Eye (tissue), 1 donor: ENCODE measurements around the gene SRP9.
"Not testable (repeated sequence)": the region's sequence is repeated elsewhere in the genome, so short reads cannot be mapped to it uniquely, and the experiment has no call there.

Experiments used
- DNase-seq: peaks from one replicate; pipeline ENCODE4 v3.0.0-alpha.2; 2015

The SRP9 gene

GRCh38 chr1:225757927-225758656 lies 19.5 kb upstream of the SRP9 start:
- DNase-seq = no peak

DNA sequence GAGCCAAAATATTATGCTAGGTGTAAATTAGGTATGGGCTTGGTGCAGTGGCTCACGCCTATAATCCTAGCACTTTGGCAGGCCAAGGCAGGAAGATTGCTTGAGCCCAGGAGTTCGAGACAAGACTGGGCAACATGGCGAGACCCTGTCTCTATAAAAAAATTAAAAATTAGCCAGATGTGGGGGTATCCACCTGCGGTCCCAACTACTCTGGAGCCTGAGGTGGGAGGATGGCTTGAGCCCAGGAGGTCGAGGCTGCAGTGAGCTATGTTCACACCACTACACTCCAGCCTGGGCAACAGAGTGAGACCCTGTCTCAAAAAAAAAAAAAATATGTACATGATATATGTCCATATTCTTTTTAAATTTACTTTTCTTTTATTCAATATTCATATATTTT lies 17.7 kb upstream of the SRP9 start:
- DNase-seq = not testable (repeated sequence)

DNA sequence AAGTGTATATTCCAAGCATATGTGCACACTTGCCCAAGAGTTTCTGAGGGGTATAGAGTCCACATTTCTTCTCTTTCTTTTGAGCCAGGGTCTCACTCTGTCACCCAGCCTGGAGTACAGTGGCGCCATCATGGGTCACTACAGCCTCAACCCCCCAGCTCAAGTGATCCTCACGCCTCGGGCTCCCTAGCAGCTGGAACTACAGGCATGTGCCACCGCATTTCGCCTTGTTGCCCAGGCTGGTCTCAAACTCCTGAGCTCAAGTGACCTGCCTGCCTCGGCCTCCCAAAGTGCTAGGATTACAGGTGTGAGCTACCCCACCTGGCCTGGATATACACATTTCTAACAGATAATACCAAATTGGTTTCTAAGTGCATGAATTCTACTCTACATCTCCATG lies 17.1 kb upstream of the SRP9 start:
- DNase-seq = no peak

DNA sequence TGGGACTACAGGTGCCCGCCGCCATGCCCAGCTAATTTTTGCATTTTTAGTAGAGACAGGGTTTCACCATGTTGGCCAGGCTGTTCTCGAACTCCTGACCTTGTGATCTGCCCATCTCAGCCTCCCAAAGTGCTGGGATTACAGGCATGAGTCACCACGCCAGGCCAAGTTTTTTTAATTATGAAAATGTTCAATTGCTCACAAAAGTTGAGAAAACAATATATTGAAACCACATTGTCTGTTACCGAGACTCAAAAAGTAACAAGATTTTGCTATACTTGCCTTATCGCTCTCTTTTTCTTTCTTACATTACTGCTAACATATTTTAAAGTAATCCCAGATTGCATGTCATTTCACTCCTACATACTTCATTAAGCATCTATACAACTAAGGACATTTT lies 16.2 kb upstream of the SRP9 start:
- not testable (repeated sequence) for DNase-seq

- DNase-seq = no peak
These were observed 15.6 kb upstream of the SRP9 start for GRCh38 chr1:225762002-225762441.

GRCh38 chr1:225762444-225762843 lies 15.2 kb upstream of the SRP9 start:
- DNase-seq = peak; percentile 52

DNA sequence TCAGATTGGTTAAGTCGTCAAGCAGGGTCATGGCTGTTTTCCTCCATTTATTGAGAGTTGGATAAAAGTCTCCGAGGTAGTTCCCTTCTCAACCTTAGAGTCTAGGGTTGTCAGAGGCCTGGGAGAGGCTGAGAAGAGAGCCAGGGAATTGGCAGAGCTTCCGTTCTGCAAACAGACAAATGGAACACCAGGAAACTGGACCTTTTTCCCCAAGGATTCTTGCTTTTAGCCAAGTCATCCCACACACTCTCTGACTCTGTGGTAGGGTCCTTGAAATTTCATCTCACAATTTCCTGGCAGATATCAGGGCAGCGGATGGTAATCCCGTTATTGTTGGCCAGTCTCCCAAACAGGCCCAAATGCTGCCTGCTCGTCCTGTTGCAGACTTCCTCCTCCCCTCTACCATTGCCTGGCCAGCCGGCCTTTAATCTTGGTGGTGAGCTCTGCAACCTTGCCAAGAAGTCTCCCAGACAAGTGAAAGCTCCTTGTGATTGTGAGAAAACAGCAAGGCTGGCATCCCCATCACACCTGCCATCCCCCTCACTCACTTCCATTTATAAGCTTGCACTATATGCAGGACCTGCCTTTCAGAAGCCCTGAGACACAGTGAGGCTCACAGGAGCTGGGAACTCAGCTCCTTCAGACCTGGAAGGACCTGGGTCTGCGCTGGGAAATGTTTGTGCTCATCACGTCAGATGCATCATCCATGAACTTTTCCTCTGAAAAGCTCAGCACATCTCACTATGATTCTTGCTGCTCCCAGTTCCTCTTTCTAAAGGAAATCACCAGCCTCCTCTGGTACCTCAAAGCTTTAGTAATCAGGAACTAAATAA lies 13.7 kb upstream of the SRP9 start:
- DNase-seq = peak; percentile 39

DNA sequence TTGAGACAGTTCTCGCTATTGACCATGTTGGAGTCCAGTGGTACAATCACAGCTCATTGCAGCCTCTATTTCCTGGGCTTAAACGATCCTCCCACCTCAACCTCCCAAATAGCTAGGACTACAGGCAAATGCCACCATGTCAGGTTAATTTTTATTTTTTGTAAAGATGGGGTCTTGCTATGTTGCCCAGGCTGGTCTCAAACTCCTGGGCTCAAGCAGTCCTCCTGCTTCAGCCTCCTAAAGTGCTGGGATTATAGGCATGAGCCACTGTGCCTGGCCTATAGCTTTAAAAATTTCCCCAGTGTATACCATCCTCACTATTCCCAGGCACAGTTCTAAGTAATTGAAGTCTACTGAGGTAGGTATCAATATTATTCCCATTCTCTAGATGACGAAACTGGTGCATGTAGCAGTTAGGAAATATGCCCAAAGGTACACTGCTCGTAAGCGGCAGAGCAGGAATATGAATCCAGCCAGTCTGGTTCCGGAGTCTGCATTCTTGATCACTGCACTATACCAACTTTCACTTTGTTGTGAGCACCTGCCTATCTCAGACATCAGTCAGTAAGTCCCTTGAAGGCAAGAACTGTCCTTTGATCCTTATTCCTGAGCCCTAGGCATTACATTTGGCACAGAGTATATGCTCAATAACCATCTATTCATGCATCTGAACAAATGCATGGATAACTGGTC lies 11.5 kb upstream of the SRP9 start:
- no peak for DNase-seq

DNA sequence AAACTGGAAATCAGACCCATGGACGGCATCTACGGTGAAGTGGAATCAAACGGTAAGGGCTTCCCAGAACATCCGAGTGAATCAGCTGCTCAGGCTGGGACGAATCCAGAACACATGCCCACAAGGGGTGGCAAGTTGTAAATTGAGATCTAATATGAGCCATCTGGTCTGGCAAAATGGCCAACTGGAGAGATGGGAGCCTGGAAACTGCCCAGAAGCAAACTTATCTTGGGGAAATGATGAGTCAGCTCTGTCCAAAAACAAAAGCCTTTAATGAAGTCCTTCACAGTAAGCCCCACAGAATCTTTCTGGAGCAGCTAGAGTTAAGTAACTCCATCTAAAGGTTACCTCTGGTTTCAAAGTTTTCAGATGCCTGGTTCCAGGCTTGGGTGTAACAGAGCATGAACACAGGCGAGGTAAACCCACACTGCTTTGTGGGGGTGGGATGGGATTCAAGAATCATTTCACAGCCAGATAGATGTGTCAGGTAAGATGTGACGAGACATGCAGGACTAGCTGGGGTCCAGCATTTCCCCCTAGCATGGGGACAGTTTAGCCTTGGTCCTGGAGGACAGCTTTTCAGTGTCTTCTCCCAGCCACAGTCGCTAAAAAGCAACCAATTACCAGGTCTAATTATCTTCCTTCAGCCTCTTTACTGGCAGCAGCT lies 10.5 kb upstream of the SRP9 start:
- peak; percentile 49 for DNase-seq

DNA sequence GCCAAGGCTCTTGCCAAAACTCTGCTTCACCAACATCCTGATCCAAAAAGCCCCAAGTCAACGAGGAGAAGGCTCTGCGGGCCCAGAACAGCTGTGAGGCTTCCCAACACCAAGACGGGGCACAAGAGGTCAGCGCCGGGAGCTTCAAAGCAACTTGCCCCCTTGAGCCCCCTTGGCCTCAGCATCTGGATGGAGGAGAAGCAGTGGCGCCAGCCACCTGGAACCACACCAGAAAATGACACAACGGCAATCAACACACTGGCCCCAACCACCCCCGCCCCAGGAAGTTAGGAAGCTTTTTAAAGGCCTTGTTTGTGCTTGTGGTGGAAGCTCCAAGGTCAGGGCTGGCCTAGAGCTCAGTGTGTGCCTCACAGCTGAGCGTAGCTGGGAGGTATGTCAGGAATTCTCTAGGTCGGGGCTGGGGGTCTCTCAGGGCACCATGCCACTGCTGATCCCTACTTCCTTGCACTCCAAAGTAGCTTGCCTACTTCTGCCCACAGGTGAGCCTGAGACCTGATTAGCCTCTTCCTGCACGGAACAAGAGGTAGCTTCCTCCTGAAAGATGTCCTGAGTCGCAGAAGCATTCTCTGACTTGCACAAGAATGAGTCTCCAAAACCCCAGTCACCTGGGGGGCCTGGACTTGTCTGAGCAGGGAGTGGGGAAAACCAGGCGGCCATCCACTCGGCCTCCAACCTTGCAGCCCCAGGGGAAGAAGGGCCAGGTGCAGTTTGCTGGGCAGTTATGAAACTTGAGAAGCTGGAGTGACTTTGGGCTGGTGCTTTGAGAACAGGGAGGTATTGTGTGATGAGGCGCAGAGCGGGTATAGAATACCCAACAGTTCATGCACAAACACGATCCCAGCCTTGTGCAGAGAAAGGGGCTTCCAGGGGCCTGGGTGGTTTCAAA lies 9.7 kb upstream of the SRP9 start:
- DNase-seq = peak; percentile 44

GRCh38 chr1:225768662-225769426 lies 8.8 kb upstream of the SRP9 start:
- DNase-seq = no peak

GRCh38 chr1:225769687-225770086 lies 7.9 kb upstream of the SRP9 start:
- no peak for DNase-seq

DNA sequence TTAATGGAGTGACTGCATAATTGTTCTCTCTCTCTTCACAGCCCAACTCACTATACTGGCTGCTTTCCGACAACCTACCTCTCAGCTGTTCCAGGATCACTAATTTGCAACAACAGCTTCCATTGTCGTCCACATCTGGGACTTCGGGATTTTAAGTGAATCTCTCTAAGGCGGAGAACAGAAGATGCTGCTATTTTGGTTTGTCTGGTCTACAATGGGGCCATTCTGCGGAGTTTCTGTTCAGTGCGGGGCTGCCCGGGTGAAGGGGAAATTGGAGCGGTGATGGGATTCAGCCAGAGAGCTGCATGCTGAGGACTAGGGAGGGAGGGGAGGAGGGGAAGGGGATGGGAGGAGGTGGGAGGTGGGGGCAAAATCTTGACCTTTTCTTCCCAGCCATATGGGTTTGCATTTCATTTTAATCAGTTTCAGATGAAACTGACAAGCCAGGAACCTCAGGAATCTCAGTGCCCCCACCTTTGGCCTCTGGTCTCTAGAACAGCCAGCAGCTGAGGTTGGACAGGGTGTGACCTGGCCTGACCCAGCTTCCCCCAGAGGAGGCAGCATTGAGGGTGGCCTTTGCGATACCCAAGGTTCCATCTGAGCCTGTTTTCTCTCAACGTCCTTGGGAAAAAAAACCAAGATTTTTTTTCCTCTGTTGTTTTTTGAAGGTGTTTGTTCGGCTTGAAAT lies 6.9 kb upstream of the SRP9 start:
- DNase-seq = peak; percentile 72

GRCh38 chr1:225771661-225772322 lies 5.8 kb upstream of the SRP9 start:
- DNase-seq = no peak

DNA sequence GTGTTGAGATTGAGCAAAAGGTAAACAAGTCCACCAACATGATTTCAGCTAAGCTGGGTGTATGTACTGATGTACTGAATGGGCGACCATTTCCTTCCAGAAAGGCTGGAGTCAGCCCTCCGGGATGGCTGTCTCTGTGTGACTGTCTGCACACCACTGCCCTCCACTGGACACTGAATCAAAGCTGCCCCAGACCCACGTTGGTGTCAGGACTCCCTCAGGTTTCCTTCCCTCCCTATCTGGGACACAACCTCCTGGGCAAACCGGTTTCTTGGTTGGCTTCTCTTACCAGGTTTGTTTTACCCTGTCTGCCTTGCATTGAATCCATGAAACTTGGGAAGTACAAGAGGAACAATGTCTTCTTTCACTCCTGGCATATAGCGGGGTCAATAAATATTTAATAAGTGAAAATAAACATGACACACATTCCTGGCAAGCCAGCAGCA lies 5.3 kb upstream of the SRP9 start:
- peak; percentile 94 for DNase-seq

- DNase-seq = peak; percentile 37
These were observed 4.8 kb upstream of the SRP9 start for GRCh38 chr1:225772848-225773247.

DNA sequence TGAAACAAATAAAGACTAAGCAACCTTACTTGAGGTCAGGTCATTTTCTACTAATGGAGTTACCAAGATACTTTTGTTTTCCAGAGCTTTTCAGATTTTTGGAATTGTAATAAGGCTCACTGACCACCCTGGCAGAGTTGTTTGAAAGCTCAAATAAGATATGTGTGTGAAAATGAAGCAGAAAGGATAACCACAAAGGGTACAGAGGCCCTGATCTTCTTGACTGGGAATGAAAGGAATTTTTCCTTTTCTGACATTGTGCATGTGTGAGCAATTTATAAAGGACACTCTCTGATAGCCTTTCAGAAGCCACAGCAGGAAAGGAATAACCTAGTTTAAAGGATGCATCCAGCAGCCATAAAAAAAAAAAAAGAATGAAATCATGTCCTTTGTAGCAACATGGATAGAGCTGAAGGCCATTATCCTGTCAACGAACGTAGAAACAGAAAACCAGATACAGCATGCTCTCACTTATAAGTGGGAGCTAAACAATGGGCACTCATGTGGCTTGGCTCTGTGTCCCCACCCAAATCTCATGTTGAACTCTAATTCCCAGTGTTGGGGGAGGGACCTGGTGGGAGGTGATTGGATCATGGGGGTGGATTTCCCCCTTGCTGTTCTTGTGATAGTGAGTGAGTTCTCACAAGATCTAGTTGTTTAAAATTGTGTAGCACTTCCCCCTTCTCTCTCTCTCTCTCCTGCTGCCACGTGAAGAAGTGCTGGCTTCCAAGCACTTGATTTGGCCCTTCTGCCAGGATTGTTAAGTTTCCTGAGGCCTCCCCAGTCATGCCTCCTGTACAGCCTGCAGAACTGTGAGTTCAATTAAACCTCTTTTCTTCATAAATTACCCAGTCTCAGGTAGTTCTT lies 3.1 kb upstream of the SRP9 start:
- DNase-seq = no peak

DNA sequence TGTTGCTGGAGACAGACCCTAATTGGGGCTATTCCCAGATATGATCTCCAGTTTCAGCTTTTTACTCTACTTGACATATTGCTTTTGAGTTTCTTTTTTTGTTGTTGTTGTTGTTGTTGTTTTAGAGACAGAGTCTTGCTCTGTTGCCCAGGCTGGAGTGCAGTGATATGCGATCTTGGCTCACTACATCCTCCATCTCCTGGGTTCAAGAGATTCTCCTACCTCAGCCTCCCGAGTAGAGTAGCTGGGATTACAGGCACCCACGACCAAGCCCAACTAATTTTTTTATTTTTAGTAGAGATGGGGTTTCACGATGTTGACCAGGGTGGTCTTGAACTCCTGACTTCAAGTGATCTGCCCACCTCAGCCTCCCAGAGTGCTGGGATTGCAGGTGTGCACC lies 1.3 kb upstream of the SRP9 start:
- DNase-seq = no peak

- DNase-seq = no peak
These were observed 506 bp upstream of the SRP9 start for GRCh38 chr1:225777058-225777582.
